Liver (tissue), 9 donors: ENCODE data around the gene TSKU. TPM values are rescaled to one million over a fixed set of nuclear protein-coding genes. Genes with fewer than 3 reads are reported as not detected.

Experiments used
- DNase-seq: peaks from one replicate; pipeline ENCODE4 v3.0.0-alpha.2; 2017; ENCODE audit warnings: low spot score
- H3K27ac ChIP-seq, 2 donors: one replicate each; pipeline ENCODE4 v1.7.0; 2013; ENCODE audit warnings: inconsistent platforms in 2 of 2, low read length in 2 of 2, control low read depth in 1 of 2, low read depth in 1 of 2, mild to moderate bottlenecking in 1 of 2
- H3K27me3 ChIP-seq, 4 donors: one replicate each; pipeline versions ENCODE4 v1.6.1 to v1.7.0; 2013; ENCODE audit warnings: low read length in 3 of 4, inconsistent platforms in 1 of 4, mild to moderate bottlenecking in 1 of 4, moderate library complexity in 1 of 4; ENCODE audit not compliant: control insufficient read depth in 4 of 4, insufficient read depth in 4 of 4
- H3K36me3 ChIP-seq, 4 donors: one replicate each; pipeline versions ENCODE4 v1.6.1 to v1.7.0; 2013; ENCODE audit warnings: low read length in 3 of 4, mild to moderate bottlenecking in 3 of 4, low read depth in 1 of 4, moderate library complexity in 1 of 4; ENCODE audit not compliant: control insufficient read depth in 4 of 4, insufficient read depth in 3 of 4
- H3K4me1 ChIP-seq, 4 donors: one replicate each; pipeline versions ENCODE4 v1.6.1 to v1.7.0; 2013; ENCODE audit warnings: low read length in 3 of 4, mild to moderate bottlenecking in 3 of 4, moderate library complexity in 1 of 4; ENCODE audit not compliant: control insufficient read depth in 4 of 4, insufficient read depth in 4 of 4
- H3K4me3 ChIP-seq, 3 donors: one replicate each; pipeline versions ENCODE4 v1.6.1 to v1.7.0; 2013; ENCODE audit warnings: low read length in 3 of 3, control low read depth in 1 of 3, low read depth in 1 of 3, mild to moderate bottlenecking in 1 of 3
- H3K9ac ChIP-seq, 2 donors: one replicate each; pipeline ENCODE4 v1.7.0; 2013; ENCODE audit warnings: low read length in 2 of 2, mild to moderate bottlenecking in 2 of 2, moderate library complexity in 2 of 2, control low read depth in 1 of 2, low read depth in 1 of 2
- H3K9me3 ChIP-seq, 4 donors: one replicate each; pipeline versions ENCODE4 v1.6.1 to v1.7.0; 2013; ENCODE audit warnings: low read length in 3 of 4; ENCODE audit not compliant: control insufficient read depth in 4 of 4
- EGR1 ChIP-seq, 2 donors: IDR thresholded peaks; 2 replicates each; pipeline ENCODE4 v1.6.1; 2016 to 2018; ENCODE audit warnings: antibody characterized with exemption in 2 of 2, low read depth in 2 of 2
- FOXA1 ChIP-seq: IDR thresholded peaks from 2 replicates; pipeline ENCODE4 v1.6.1; 2016; ENCODE audit warnings: antibody characterized with exemption
- FOXA2 ChIP-seq: IDR thresholded peaks from 2 replicates; pipeline ENCODE4 v1.6.1; 2016; ENCODE audit warnings: antibody characterized with exemption
- GABPA ChIP-seq, 2 donors: IDR thresholded peaks in 1 of 2; conservative IDR thresholded peaks in 1 of 2; 2 replicates each; pipeline ENCODE4 v1.6.1; 2016; ENCODE audit warnings: antibody characterized with exemption in 2 of 2, mild to moderate bottlenecking in 1 of 2, moderate library complexity in 1 of 2
- HNF4A ChIP-seq, 2 donors: conservative IDR thresholded peaks; 2 replicates each; pipeline ENCODE4 v1.6.1; 2016; ENCODE audit warnings: antibody characterized with exemption in 2 of 2, mild to moderate bottlenecking in 2 of 2
- HNF4G ChIP-seq: IDR thresholded peaks from 2 replicates; pipeline ENCODE4 v1.6.1; 2016; ENCODE audit warnings: antibody characterized with exemption
- JUND ChIP-seq, 2 donors: IDR thresholded peaks; 2 replicates each; pipeline ENCODE4 v1.6.1; 2016; ENCODE audit warnings: antibody characterized with exemption in 2 of 2
- NR2F2 ChIP-seq: IDR thresholded peaks from 2 replicates; pipeline ENCODE4 v1.6.1; 2016; ENCODE audit warnings: antibody characterized with exemption
- RAD21 ChIP-seq, 2 donors: IDR thresholded peaks; 2 replicates each; pipeline ENCODE4 v1.6.1; 2016; ENCODE audit warnings: antibody characterized with exemption in 2 of 2, mild to moderate bottlenecking in 2 of 2
- SP1 ChIP-seq: IDR thresholded peaks from 2 replicates; pipeline ENCODE4 v1.6.1; 2018; ENCODE audit warnings: antibody characterized with exemption, mild to moderate bottlenecking
- TAF1 ChIP-seq: conservative IDR thresholded peaks from 2 replicates; pipeline ENCODE4 v1.6.1; 2016; ENCODE audit warnings: antibody characterized with exemption, mild to moderate bottlenecking
- YY1 ChIP-seq: IDR thresholded peaks from 2 replicates; pipeline ENCODE4 v1.6.1; 2016; ENCODE audit warnings: antibody characterized with exemption, mild to moderate bottlenecking
- WGBS: extraction: QIAGEN DNeasy Blood & Tissue Kit; methylation state at CpG from one replicate; pipeline ENCODE4 v1.1.7; 2013; 5-methylcytosine and 5-hydroxymethylcytosine counted together
- polyA plus RNA-seq, 2 donors: library from polyadenylated mRNA; stranded (reverse) in 1 of 2; unstranded in 1 of 2; fragments of 200-250 nt in 1 of 2; fragments of >200 nt in 1 of 2; fragmentation: Nextera tagmentation in 1 of 2; extraction: Ambion mirVana in 1 of 2; gene quantifications; one replicate each; pipeline versions ENCODE4 v1.2.1 to v1.2.3, GENCODE V29; 2013 to 2015
- total RNA-seq, 2 donors: library from RNA; depleted of rRNA; stranded (reverse); fragments of >200 nt; gene quantifications; one replicate each; pipeline ENCODE4 v1.2.3, GENCODE V29; 2014
- TF ChIP-seq, protein P1 (sequence below): fragments of 150-350 bp; IDR thresholded peaks from 2 replicates; pipeline ENCODE4 v1.5.1; 2017; ENCODE audit warnings: improper control_type of control experiment, low read depth, low read length; ENCODE audit not compliant: missing input control
- TF ChIP-seq, protein P2 (sequence below): IDR thresholded peaks from 2 replicates; pipeline ENCODE4 v1.6.1; 2016; ENCODE audit warnings: antibody characterized with exemption, mild to moderate bottlenecking
- TF ChIP-seq, protein P3 (sequence below): IDR thresholded peaks from 2 replicates; pipeline ENCODE4 v1.6.1; 2016; ENCODE audit warnings: antibody characterized with exemption
- TF ChIP-seq, protein P4 (sequence below): IDR thresholded peaks from 2 replicates; pipeline ENCODE4 v1.6.1; 2016; ENCODE audit warnings: antibody characterized with exemption
- TF ChIP-seq, protein P5 (sequence below): IDR thresholded peaks from 2 replicates; pipeline ENCODE4 v1.6.1; 2016; ENCODE audit warnings: antibody characterized with exemption
- donor health status: healthy.
- donor health status: healthy.
- donor health status: healthy.
- donor health status: healthy.
- donor health status: healthy.

Gene TSKU
- total and polyA plus RNA-seq, 4 donors: 3.3 to 492 (median 46.0) TPM

DNA sequence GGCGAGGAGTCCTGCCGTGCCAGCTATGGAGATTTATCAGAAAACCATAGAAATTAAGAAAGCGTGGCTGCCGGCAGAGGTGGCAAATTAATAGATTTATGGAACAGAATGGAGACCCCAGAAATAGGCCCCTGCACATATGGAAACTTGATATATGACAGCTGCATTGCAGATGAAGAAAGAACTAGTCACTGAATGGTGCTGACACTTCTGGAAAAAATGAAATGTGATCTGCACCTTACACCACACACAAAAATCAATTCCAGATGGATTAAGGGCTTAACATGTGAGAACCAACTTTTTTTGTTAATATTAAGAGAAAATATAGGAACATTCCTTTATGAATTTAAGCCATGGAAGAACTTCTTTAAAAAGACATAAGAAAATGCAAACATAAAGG lies 40.3 kb upstream of the TSKU start:
- TF ChIP-seq, protein P1, sequence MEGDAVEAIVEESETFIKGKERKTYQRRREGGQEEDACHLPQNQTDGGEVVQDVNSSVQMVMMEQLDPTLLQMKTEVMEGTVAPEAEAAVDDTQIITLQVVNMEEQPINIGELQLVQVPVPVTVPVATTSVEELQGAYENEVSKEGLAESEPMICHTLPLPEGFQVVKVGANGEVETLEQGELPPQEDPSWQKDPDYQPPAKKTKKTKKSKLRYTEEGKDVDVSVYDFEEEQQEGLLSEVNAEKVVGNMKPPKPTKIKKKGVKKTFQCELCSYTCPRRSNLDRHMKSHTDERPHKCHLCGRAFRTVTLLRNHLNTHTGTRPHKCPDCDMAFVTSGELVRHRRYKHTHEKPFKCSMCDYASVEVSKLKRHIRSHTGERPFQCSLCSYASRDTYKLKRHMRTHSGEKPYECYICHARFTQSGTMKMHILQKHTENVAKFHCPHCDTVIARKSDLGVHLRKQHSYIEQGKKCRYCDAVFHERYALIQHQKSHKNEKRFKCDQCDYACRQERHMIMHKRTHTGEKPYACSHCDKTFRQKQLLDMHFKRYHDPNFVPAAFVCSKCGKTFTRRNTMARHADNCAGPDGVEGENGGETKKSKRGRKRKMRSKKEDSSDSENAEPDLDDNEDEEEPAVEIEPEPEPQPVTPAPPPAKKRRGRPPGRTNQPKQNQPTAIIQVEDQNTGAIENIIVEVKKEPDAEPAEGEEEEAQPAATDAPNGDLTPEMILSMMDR: no peak
- TF ChIP-seq JUND (IDR thresholded peaks at IDR 0.05): no peak
- TF ChIP-seq, protein P2, sequence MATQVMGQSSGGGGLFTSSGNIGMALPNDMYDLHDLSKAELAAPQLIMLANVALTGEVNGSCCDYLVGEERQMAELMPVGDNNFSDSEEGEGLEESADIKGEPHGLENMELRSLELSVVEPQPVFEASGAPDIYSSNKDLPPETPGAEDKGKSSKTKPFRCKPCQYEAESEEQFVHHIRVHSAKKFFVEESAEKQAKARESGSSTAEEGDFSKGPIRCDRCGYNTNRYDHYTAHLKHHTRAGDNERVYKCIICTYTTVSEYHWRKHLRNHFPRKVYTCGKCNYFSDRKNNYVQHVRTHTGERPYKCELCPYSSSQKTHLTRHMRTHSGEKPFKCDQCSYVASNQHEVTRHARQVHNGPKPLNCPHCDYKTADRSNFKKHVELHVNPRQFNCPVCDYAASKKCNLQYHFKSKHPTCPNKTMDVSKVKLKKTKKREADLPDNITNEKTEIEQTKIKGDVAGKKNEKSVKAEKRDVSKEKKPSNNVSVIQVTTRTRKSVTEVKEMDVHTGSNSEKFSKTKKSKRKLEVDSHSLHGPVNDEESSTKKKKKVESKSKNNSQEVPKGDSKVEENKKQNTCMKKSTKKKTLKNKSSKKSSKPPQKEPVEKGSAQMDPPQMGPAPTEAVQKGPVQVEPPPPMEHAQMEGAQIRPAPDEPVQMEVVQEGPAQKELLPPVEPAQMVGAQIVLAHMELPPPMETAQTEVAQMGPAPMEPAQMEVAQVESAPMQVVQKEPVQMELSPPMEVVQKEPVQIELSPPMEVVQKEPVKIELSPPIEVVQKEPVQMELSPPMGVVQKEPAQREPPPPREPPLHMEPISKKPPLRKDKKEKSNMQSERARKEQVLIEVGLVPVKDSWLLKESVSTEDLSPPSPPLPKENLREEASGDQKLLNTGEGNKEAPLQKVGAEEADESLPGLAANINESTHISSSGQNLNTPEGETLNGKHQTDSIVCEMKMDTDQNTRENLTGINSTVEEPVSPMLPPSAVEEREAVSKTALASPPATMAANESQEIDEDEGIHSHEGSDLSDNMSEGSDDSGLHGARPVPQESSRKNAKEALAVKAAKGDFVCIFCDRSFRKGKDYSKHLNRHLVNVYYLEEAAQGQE: no peak
- TF ChIP-seq, protein P3, sequence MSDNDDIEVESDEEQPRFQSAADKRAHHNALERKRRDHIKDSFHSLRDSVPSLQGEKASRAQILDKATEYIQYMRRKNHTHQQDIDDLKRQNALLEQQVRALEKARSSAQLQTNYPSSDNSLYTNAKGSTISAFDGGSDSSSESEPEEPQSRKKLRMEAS: no peak
- no peak for TF ChIP-seq HNF4G
- no peak for TF ChIP-seq NR2F2
- TF ChIP-seq GABPA (IDR thresholded peaks at IDR 0.05 in 1 of 2, conservative IDR thresholded peaks at IDR 0.05 in 1 of 2): no peak
- TF ChIP-seq, protein P4, sequence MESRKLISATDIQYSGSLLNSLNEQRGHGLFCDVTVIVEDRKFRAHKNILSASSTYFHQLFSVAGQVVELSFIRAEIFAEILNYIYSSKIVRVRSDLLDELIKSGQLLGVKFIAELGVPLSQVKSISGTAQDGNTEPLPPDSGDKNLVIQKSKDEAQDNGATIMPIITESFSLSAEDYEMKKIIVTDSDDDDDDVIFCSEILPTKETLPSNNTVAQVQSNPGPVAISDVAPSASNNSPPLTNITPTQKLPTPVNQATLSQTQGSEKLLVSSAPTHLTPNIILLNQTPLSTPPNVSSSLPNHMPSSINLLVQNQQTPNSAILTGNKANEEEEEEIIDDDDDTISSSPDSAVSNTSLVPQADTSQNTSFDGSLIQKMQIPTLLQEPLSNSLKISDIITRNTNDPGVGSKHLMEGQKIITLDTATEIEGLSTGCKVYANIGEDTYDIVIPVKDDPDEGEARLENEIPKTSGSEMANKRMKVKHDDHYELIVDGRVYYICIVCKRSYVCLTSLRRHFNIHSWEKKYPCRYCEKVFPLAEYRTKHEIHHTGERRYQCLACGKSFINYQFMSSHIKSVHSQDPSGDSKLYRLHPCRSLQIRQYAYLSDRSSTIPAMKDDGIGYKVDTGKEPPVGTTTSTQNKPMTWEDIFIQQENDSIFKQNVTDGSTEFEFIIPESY: no peak
- no peak for TF ChIP-seq EGR1 (IDR thresholded peaks at IDR 0.05; ENCODE audit: low read depth in 2 of 2)
- no peak for TF ChIP-seq FOXA2
- TF ChIP-seq YY1: no peak
- no peak for TF ChIP-seq SP1
- WGBS: 98% methylated on average over 4 of the region's 4 CpGs
- DNase-seq: no peak
- H3K4me3 ChIP-seq: no peak overlapping the region
- no peak overlapping the region for H3K27ac ChIP-seq
- H3K9me3 ChIP-seq: no peaks in the 10 kb centered on the region
- H3K36me3 ChIP-seq: no peaks in the 10 kb centered on the region
- H3K9ac ChIP-seq: no peak overlapping the region
- no peaks in the 10 kb centered on the region for H3K27me3 ChIP-seq
- H3K4me1 ChIP-seq: peaks cover 0 to 15% (median 4%) of the 10 kb centered on the region in 4 donors

DNA sequence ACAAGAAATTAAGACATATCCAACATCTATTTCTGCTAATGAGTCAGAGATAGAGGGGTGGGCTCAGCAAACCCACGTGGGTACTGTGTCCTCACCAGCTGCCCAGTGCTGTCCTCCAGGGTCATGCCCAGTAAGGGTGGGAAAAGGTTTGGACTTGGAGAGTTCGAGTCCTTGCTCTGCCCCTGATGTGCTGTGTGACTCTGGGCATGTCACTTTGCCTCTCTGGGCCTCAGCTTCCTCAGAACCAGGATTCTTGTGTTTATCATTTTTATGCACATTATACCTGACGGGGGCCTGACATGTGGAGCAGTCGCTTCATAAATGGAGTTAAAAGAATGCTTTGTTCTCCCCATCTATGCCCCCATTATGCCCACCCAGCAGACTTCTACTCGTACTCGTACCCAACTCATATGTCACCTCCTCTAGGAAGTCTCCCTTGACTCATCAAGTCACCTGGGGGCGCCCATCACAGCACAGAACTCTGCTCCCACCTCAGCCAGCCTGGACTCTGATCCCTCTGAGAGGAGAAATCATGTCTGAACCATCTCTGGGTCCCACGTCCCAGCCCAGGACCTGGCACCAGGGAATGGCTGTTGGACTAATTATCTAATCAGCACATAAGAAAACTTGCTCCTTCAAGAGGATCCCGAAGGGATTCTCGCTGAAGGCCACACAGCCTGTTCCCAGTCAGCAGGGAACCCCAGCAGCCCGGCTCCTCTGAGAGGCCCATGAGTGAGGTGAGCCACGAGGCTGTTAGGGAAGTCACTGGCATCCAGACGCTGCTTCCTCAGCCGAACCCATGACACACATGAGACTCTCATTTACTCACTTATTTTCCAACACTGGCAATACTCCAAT lies 38.7 kb upstream of the TSKU start:
- no peaks in the 10 kb centered on the region for H3K27me3 ChIP-seq
- H3K4me3 ChIP-seq: no peak overlapping the region
- no peak overlapping the region for H3K27ac ChIP-seq
- peaks cover 0 to 10% (median 4%) of the 10 kb centered on the region in 4 donors for H3K4me1 ChIP-seq
- 84% methylated on average over 14 of the region's 14 CpGs for WGBS
- H3K36me3 ChIP-seq: no peaks in the 10 kb centered on the region
- no peaks in the 10 kb centered on the region for H3K9me3 ChIP-seq
- no peak overlapping the region for H3K9ac ChIP-seq
- no peak for DNase-seq
- TF ChIP-seq EGR1 (IDR thresholded peaks at IDR 0.05; ENCODE audit: low read depth in 2 of 2) (no peak), TAF1 (no peak), JUND (IDR thresholded peaks at IDR 0.05) (no peak), NR2F2 (no peak), RAD21 (IDR thresholded peaks at IDR 0.05) (no peak), HNF4A (conservative IDR thresholded peaks at IDR 0.05) (no peak), SP1 (no peak), FOXA1 (no peak), HNF4G (no peak), YY1 (no peak), FOXA2 (no peak)
- TF ChIP-seq, protein P1: no peak
- TF ChIP-seq, protein P4: no peak
- TF ChIP-seq, protein P5, sequence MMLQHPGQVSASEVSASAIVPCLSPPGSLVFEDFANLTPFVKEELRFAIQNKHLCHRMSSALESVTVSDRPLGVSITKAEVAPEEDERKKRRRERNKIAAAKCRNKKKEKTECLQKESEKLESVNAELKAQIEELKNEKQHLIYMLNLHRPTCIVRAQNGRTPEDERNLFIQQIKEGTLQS: no peak
- TF ChIP-seq, protein P3: no peak
